Measurements from ENCODE around the gene SLC15A3. TPM values are rescaled to one million over a fixed set of nuclear protein-coding genes. Genes with fewer than 3 reads are reported as not detected.

SLC15A3 gene
- total RNA-seq, 4 donors from 2014 or later: 8.1 to 18.9 (median 12.6) TPM

- no peak for DNase-seq
- Histone ChIP-seq H3K27me3 (no peaks in the 10 kb centered on the region), H3K27ac (no peak overlapping the region), H3K9me3 (no peaks in the 10 kb centered on the region), H3K4me3 (no peak overlapping the region), H3K36me3 (peaks cover 0 to 14% (median 2%) of the 10 kb centered on the region in 4 donors), H3K4me1 (peaks cover 0 to 3% (median 0%) of the 10 kb centered on the region in 4 donors)
- TF ChIP-seq, protein P1, sequence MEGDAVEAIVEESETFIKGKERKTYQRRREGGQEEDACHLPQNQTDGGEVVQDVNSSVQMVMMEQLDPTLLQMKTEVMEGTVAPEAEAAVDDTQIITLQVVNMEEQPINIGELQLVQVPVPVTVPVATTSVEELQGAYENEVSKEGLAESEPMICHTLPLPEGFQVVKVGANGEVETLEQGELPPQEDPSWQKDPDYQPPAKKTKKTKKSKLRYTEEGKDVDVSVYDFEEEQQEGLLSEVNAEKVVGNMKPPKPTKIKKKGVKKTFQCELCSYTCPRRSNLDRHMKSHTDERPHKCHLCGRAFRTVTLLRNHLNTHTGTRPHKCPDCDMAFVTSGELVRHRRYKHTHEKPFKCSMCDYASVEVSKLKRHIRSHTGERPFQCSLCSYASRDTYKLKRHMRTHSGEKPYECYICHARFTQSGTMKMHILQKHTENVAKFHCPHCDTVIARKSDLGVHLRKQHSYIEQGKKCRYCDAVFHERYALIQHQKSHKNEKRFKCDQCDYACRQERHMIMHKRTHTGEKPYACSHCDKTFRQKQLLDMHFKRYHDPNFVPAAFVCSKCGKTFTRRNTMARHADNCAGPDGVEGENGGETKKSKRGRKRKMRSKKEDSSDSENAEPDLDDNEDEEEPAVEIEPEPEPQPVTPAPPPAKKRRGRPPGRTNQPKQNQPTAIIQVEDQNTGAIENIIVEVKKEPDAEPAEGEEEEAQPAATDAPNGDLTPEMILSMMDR (IDR thresholded peaks at IDR 0.05): no peak
- no peak for TF ChIP-seq EP300 (IDR thresholded peaks at IDR 0.05; ENCODE audit: low read depth)
- no peak for TF ChIP-seq POLR2AphosphoS5 (IDR thresholded peaks at IDR 0.05)
- TF ChIP-seq POLR2A (IDR thresholded peaks at IDR 0.05): no peak
- in situ Hi-C loops (cut with MboI; ENCODE audit: low pct_ligation_motif_present in 1 of 4, low pct_unique_long_range_greater_than_20kb in 1 of 4, low sequenced_read_pairs in 3 of 4): loop anchor here in 2 of 4 donors (10.0 kb wide), 1 partner anchor 55 kb away; no protein-coding TSS in a partner anchor
- WGBS, 2 donors (ENCODE audit: low coverage in 1 of 2): 56 to 59% methylated on average over 6 of the region's 6 CpGs
- intact Hi-C loops (cut with DNase I; ENCODE audit: low total_unique reads): no loop called here
Measured at GRCh38 chr11:60889869-60890311, 62.1 kb downstream of the SLC15A3 start.

- no peak for TF ChIP-seq EP300 (IDR thresholded peaks at IDR 0.05; ENCODE audit: low read depth)
- no peak for TF ChIP-seq POLR2A (IDR thresholded peaks at IDR 0.05)
- TF ChIP-seq, protein P1 (IDR thresholded peaks at IDR 0.05): peak; percentile 31 to 65 (median 56)
- no peak overlapping the region for H3K27ac ChIP-seq
- WGBS, 2 donors (ENCODE audit: low coverage in 1 of 2): 56 to 60% methylated on average over 1 to 5 of the region's 5 CpGs
- peaks cover 0 to 5% (median 0%) of the 10 kb centered on the region in 4 donors for H3K36me3 ChIP-seq
- DNase-seq: peak; percentile 60
- peaks cover 0 to 2% (median 0%) of the 10 kb centered on the region in 4 donors for H3K4me1 ChIP-seq
- no peaks in the 10 kb centered on the region for H3K27me3 ChIP-seq
- no peak overlapping the region for H3K4me3 ChIP-seq
- in situ Hi-C loops (cut with MboI; ENCODE audit: low pct_ligation_motif_present in 1 of 4, low pct_unique_long_range_greater_than_20kb in 1 of 4, low sequenced_read_pairs in 3 of 4) (no loop called here), intact Hi-C loops (cut with DNase I; ENCODE audit: low total_unique reads) (no loop called here)
- H3K9me3 ChIP-seq: no peaks in the 10 kb centered on the region
Measured at GRCh38 chr11:60887556-60887955, 64.4 kb downstream of the SLC15A3 start.

Small RNA genes lying within 50 kb of the gene (small RNA-seq; reads per million reads assigned to genes)
- gene RNU6-933P: 0 reads per million in 4 donors

Other genes starting within 250 kb of the SLC15A3 start
- not detected for gene MS4A18, start 227.5 kb downstream of the SLC15A3 start, total RNA-seq
- gene MS4A15, start 195.3 kb downstream of the SLC15A3 start, total RNA-seq: not detected
- 1 to 10 TPM in 2 of 4 donors, not detected in 2; 1.3 to 2.2 TPM for gene MS4A10, start 166.8 kb downstream of the SLC15A3 start, total RNA-seq
- 1 to 10 TPM; 1.9 to 9.1 (median 5.5) TPM for gene CCDC86, start 110.1 kb downstream of the SLC15A3 start, total RNA-seq
- 10 to 100 TPM in 1 of 4 donors, 1 to 10 TPM in 2, not detected in 1; 3.5 to 36.6 (median 4.5) TPM for gene PTGDR2, start 96.2 kb downstream of the SLC15A3 start, total RNA-seq
- not detected for gene ZP1, start 84.6 kb downstream of the SLC15A3 start, total RNA-seq
- gene PRPF19, start 45.6 kb downstream of the SLC15A3 start, total RNA-seq: 10 to 100 TPM; 15.5 to 70.3 (median 42.8) TPM
- gene TMEM109, start 38.0 kb downstream of the SLC15A3 start, total RNA-seq: 10 to 100 TPM; 35.2 to 47.2 (median 45.1) TPM
- gene TMEM132A, start 27.7 kb downstream of the SLC15A3 start, total RNA-seq: 1 to 10 TPM; 1.8 to 7.0 (median 3.5) TPM
- 1 to 10 TPM in 3 of 4 donors, not detected in 1; 1.9 to 4.3 (median 3.0) TPM for gene CD6, start 19.5 kb upstream of the SLC15A3 start, total RNA-seq
- 1 to 10 TPM in 3 of 4 donors, not detected in 1; 1.6 to 7.5 (median 3.7) TPM for gene CD5, start 150.3 kb upstream of the SLC15A3 start, total RNA-seq
- 10 to 100 TPM in 3 of 4 donors, 1 to 10 TPM in 1; 8.6 to 23.3 (median 20.5) TPM for gene VPS37C, start 209.2 kb upstream of the SLC15A3 start, total RNA-seq